Kidney (tissue), 14 donors: ENCODE results near the gene ARHGAP8. TPM values are rescaled to one million over a fixed set of nuclear protein-coding genes. Genes with fewer than 3 reads are reported as not detected.
A peak's percentile ranks its signal among the peaks of the same experiment; 100 is the strongest.

Experiments used
- DNase-seq, 5 donors: peaks; one replicate each; pipeline ENCODE4 v3.0.0-alpha.2; 2013 to 2020
- FAIRE-seq: peaks from 2 replicates; lab custom pipeline; 2012; peaks lifted over from hg19 to GRCh38; lab: Jason Lieb, UNC
- H3K27ac ChIP-seq, 2 donors: one replicate each; pipeline ENCODE4 v1.7.0; 2013; ENCODE audit warnings: low read depth in 2 of 2, low read length in 2 of 2, inconsistent platforms in 1 of 2
- H3K27me3 ChIP-seq: one replicate; pipeline ENCODE4 v1.7.1; 2013; ENCODE audit warnings: low read length, inconsistent platforms; ENCODE audit not compliant: control insufficient read depth, insufficient read depth
- H3K36me3 ChIP-seq, 3 donors: one replicate each; pipeline versions ENCODE4 v1.7.0 to v1.7.1; 2013; ENCODE audit warnings: low read length in 3 of 3, control low read depth in 1 of 3, inconsistent platforms in 1 of 3; ENCODE audit not compliant: insufficient read depth in 3 of 3, control insufficient read depth in 2 of 3
- H3K4me1 ChIP-seq, 3 donors: one replicate each; pipeline versions ENCODE4 v1.7.0 to v1.7.1; 2013; ENCODE audit warnings: low read length in 3 of 3, inconsistent platforms in 1 of 3, low read depth in 1 of 3; ENCODE audit not compliant: control insufficient read depth in 2 of 3, insufficient read depth in 2 of 3
- H3K4me3 ChIP-seq, 3 donors: one replicate each; pipeline versions ENCODE4 v1.7.0 to v1.8.1; 2013; ENCODE audit warnings: low read length in 3 of 3, control low read depth in 1 of 3, inconsistent platforms in 1 of 3
- H3K9ac ChIP-seq, 3 donors: one replicate each; pipeline versions ENCODE4 v1.7.0 to v1.7.1; 2013; ENCODE audit warnings: low read length in 3 of 3, control low read depth in 1 of 3, inconsistent platforms in 1 of 3
- H3K9me3 ChIP-seq, 3 donors: one replicate each; pipeline versions ENCODE4 v1.7.0 to v1.7.1; 2013; ENCODE audit warnings: low read length in 3 of 3, control low read depth in 1 of 3, inconsistent platforms in 1 of 3; ENCODE audit not compliant: control insufficient read depth in 2 of 3, insufficient read depth in 1 of 3
- intact Hi-C: fragments of 100-400 bp; cut with DNase I; formaldehyde crosslinking; loops from one replicate; pipeline ENCODE4 v1.11.1; 2022
- polyA plus RNA-seq: library from polyadenylated mRNA; stranded (reverse); fragments of 350-450 nt; fragmentation: Illumina TruSeq; extraction: RNeasy Lipid Tissue Mini Kit (QIAGEN cat#74804); gene quantifications from one replicate; pipeline ENCODE4 v1.2.3, GENCODE V29; 2014; ENCODE audit warnings: low read depth, low replicate concordance; ENCODE audit not compliant: insufficient read depth
- total RNA-seq: library from RNA; stranded (reverse); fragmentation: NEBNext Ultra II Directional; extraction: Animal tissue kit (Norgen Biotek cat#: 25700); gene quantifications from one replicate; pipeline ENCODE4 v1.2.1, GENCODE V29; 2021
- TF ChIP-seq, protein P1 (sequence below): IDR thresholded peaks from 3 replicates; pipeline ENCODE4 v1.5.1; 2012; ENCODE audit warnings: mild to moderate bottlenecking, moderate library complexity, borderline replicate concordance; ENCODE audit not compliant: insufficient read depth; ENCODE audit errors: extremely low read depth
- donor health status: control.
- donor health status: control.
- donor health status: control.
- donor health status: control.
- donor health status: control.
- donor health status: DM: yes; HTN: yes; CAD: no.
- donor health status: Normal renal cell carcinoma (clear cell type).

ARHGAP8 gene
- total and polyA plus RNA-seq, 2 donors from 2014 or later, result 30.2 to 35.7 TPM

DNA sequence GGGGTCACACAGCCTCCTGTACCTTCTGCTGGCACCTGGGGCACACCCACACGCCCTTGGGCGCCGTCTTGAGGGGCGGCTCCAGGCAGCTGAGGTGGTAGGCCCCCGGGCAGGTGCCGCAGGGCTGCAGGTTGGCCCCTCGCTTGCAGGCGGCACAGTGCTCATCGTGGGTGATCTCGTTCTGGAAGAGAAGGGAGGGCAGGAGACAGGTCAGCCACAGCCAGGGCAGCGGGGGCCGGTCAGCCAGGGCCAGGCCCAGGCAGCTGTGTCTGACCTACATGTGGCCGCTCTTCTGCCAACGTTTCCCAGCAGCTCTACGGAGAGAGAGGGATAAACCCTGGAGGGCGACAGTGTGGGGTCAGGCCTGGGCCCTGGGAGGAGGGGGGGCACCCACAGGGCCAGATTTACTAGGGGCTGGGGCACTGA lies 135.6 kb downstream of the ARHGAP8 start:
- intact Hi-C loops, result no loop called here
- no peak overlapping the region for H3K27ac ChIP-seq
- no peak overlapping the region for H3K4me3 ChIP-seq
- TF ChIP-seq, protein P1, sequence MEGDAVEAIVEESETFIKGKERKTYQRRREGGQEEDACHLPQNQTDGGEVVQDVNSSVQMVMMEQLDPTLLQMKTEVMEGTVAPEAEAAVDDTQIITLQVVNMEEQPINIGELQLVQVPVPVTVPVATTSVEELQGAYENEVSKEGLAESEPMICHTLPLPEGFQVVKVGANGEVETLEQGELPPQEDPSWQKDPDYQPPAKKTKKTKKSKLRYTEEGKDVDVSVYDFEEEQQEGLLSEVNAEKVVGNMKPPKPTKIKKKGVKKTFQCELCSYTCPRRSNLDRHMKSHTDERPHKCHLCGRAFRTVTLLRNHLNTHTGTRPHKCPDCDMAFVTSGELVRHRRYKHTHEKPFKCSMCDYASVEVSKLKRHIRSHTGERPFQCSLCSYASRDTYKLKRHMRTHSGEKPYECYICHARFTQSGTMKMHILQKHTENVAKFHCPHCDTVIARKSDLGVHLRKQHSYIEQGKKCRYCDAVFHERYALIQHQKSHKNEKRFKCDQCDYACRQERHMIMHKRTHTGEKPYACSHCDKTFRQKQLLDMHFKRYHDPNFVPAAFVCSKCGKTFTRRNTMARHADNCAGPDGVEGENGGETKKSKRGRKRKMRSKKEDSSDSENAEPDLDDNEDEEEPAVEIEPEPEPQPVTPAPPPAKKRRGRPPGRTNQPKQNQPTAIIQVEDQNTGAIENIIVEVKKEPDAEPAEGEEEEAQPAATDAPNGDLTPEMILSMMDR, result no peak
- no peaks in the 10 kb centered on the region for H3K4me1 ChIP-seq
- no peak overlapping the region for H3K9ac ChIP-seq
- H3K36me3 ChIP-seq, result peaks cover 0 to 7% (median 0%) of the 10 kb centered on the region in 3 donors
- peaks cover 0 to 6% (median 0%) of the 10 kb centered on the region in 3 donors for H3K9me3 ChIP-seq
- FAIRE-seq (no peak), DNase-seq (peak in 1 of 5 donors; percentile 70)
- H3K27me3 ChIP-seq, result no peaks in the 10 kb centered on the region

GRCh38 chr22:44888491-44889254 lies 136.3 kb downstream of the ARHGAP8 start:
- FAIRE-seq (no peak), DNase-seq (peak in 2 of 5 donors; percentile 29 to 52)
- intact Hi-C loops, result no loop called here
- TF ChIP-seq, protein P1, result no peak
- Histone ChIP-seq H3K27ac (no peak overlapping the region), H3K9ac (no peak overlapping the region), H3K4me1 (no peaks in the 10 kb centered on the region), H3K27me3 (no peaks in the 10 kb centered on the region), H3K36me3 (peaks cover 0 to 7% (median 0%) of the 10 kb centered on the region in 3 donors), H3K9me3 (peaks cover 0 to 6% (median 0%) of the 10 kb centered on the region in 3 donors), H3K4me3 (no peak overlapping the region)

- FAIRE-seq (no peak), DNase-seq (peak in 3 of 5 donors; percentile 12 to 45 (median 40))
- Histone ChIP-seq H3K36me3 (peaks cover 0 to 3% (median 0%) of the 10 kb centered on the region in 3 donors), H3K27ac (no peak overlapping the region), H3K9ac (no peak overlapping the region), H3K4me3 (no peak overlapping the region), H3K27me3 (no peaks in the 10 kb centered on the region), H3K9me3 (peaks cover 0 to 3% (median 0%) of the 10 kb centered on the region in 3 donors), H3K4me1 (no peaks in the 10 kb centered on the region)
- intact Hi-C loops, result no loop called here
- TF ChIP-seq, protein P1, result no peak
Observed at GRCh38 chr22:44889255-44889878, 137.0 kb downstream of the ARHGAP8 start.
